ENCODE measurements around the gene HRG.
"Not testable (repeated sequence)": the region's sequence is repeated elsewhere in the genome, so short reads cannot be mapped to it uniquely, and the experiment has no call there.

HRG gene

GRCh38 chr3:186627852-186628414, 37.9 kb upstream of the HRG start:
- no peak for DNase-seq
- TF ChIP-seq GATA1 (IDR thresholded peaks at IDR 0.05; ENCODE audit: low read depth, low read length): no peak
- no peak for TF ChIP-seq POLR2A (IDR thresholded peaks at IDR 0.05; ENCODE audit: low read length)

- TF ChIP-seq GATA1 (IDR thresholded peaks at IDR 0.05; ENCODE audit: low read depth, low read length): no peak
- no peak for TF ChIP-seq POLR2A (IDR thresholded peaks at IDR 0.05; ENCODE audit: low read length)
- DNase-seq: peak; percentile 49 to 84
Observed at GRCh38 chr3:186628756-186629155, 37.1 kb upstream of the HRG start.

GRCh38 chr3:186630950-186631641, 34.7 kb upstream of the HRG start:
- peak; percentile 15 to 61 for DNase-seq
- TF ChIP-seq GATA1 (IDR thresholded peaks at IDR 0.05; ENCODE audit: low read depth, low read length): no peak
- no peak for TF ChIP-seq POLR2A (IDR thresholded peaks at IDR 0.05; ENCODE audit: low read length)

- DNase-seq: no peak
Observed at GRCh38 chr3:186633481-186633880, 32.3 kb upstream of the HRG start.

GRCh38 chr3:186634207-186634606, 31.6 kb upstream of the HRG start:
- DNase-seq: not testable (repeated sequence)

More at GRCh38 chr3:186633481-186633880, 32.3 kb upstream of the HRG start:
- TF ChIP-seq POLR2A (IDR thresholded peaks at IDR 0.05; ENCODE audit: low read length) (no peak), GATA1 (IDR thresholded peaks at IDR 0.05; ENCODE audit: low read depth, low read length) (no peak)

- TF ChIP-seq POLR2A (IDR thresholded peaks at IDR 0.05; ENCODE audit: low read length): no peak
- TF ChIP-seq GATA1 (IDR thresholded peaks at IDR 0.05; ENCODE audit: low read depth, low read length): no peak
Observed at GRCh38 chr3:186635532-186635931, 30.3 kb upstream of the HRG start.

GRCh38 chr3:186636536-186636935, 29.3 kb upstream of the HRG start:
- no peak for DNase-seq
- TF ChIP-seq POLR2A (IDR thresholded peaks at IDR 0.05; ENCODE audit: low read length) (no peak), GATA1 (IDR thresholded peaks at IDR 0.05; ENCODE audit: low read depth, low read length) (no peak)

More at GRCh38 chr3:186635532-186635931, 30.3 kb upstream of the HRG start:
- DNase-seq: no peak

GRCh38 chr3:186637686-186638085, 28.1 kb upstream of the HRG start:
- TF ChIP-seq POLR2A (IDR thresholded peaks at IDR 0.05; ENCODE audit: low read length) (no peak), GATA1 (IDR thresholded peaks at IDR 0.05; ENCODE audit: low read depth, low read length) (no peak)
- peak in 1 of 2 experiments; percentile 15 for DNase-seq

GRCh38 chr3:186638259-186638658, 27.6 kb upstream of the HRG start:
- TF ChIP-seq GATA1 (IDR thresholded peaks at IDR 0.05; ENCODE audit: low read depth, low read length): no peak
- no peak for TF ChIP-seq POLR2A (IDR thresholded peaks at IDR 0.05; ENCODE audit: low read length)
- no peak for DNase-seq

- no peak for DNase-seq
- TF ChIP-seq POLR2A (IDR thresholded peaks at IDR 0.05; ENCODE audit: low read length) (no peak), GATA1 (IDR thresholded peaks at IDR 0.05; ENCODE audit: low read depth, low read length) (no peak)
Observed at GRCh38 chr3:186639778-186640472, 25.9 kb upstream of the HRG start, which contains the start of gene FETUB. TSS of gene FETUB (plus strand) at chr3:186640399. CDS start at chr3:186640461, 62 bp downstream.

- TF ChIP-seq GATA1 (IDR thresholded peaks at IDR 0.05; ENCODE audit: low read depth, low read length) (no peak), POLR2A (IDR thresholded peaks at IDR 0.05; ENCODE audit: low read length) (no peak)
- DNase-seq: no peak
Observed at GRCh38 chr3:186640473-186640818, 25.4 kb upstream of the HRG start.

GRCh38 chr3:186640929-186641328, 24.9 kb upstream of the HRG start:
- no peak for DNase-seq
- TF ChIP-seq GATA1 (IDR thresholded peaks at IDR 0.05; ENCODE audit: low read depth, low read length) (no peak), POLR2A (IDR thresholded peaks at IDR 0.05; ENCODE audit: low read length) (no peak)

- DNase-seq: no peak
Observed at GRCh38 chr3:186642014-186642413, 23.8 kb upstream of the HRG start.

GRCh38 chr3:186643493-186643892, 22.3 kb upstream of the HRG start:
- peak; percentile 37 to 79 for DNase-seq
- TF ChIP-seq POLR2A (IDR thresholded peaks at IDR 0.05; ENCODE audit: low read length) (no peak), GATA1 (IDR thresholded peaks at IDR 0.05; ENCODE audit: low read depth, low read length) (no peak)

More at GRCh38 chr3:186642014-186642413, 23.8 kb upstream of the HRG start:
- TF ChIP-seq POLR2A (IDR thresholded peaks at IDR 0.05; ENCODE audit: low read length): no peak

GRCh38 chr3:186644683-186645082, 21.1 kb upstream of the HRG start:
- no peak for DNase-seq
- TF ChIP-seq POLR2A (IDR thresholded peaks at IDR 0.05; ENCODE audit: low read length) (no peak), GATA1 (IDR thresholded peaks at IDR 0.05; ENCODE audit: low read depth, low read length) (no peak)
